Upper lobe of left lung (tissue), 6 donors: Measurements from ENCODE around the gene REC8. TPM values are rescaled to one million over a fixed set of nuclear protein-coding genes. Genes with fewer than 3 reads are reported as not detected.

Experiments used
- ATAC-seq, 2 donors: fragments of 200-7000 bp; cut with Tn5 transposase; one replicate each; pipeline ENCODE4 v1.9.1; 2022; ENCODE audit warnings: mild to moderate bottlenecking in 2 of 2, moderate library complexity in 2 of 2; ENCODE audit not compliant: low FRiP score in 2 of 2
- DNase-seq, 2 donors: peaks; one replicate each; pipeline ENCODE4 v3.0.0-alpha.2; 2019 to 2020
- H3K27ac ChIP-seq, 4 donors: fragments of 200-600 bp; sonication (generic); one replicate each; pipeline ENCODE4 v1.5.1; 2016 to 2019
- H3K27me3 ChIP-seq, 4 donors: fragments of 200-600 bp; sonication (generic); one replicate each; pipeline ENCODE4 v1.5.1; 2017 to 2019
- H3K36me3 ChIP-seq, 4 donors: fragments of 200-600 bp; sonication (generic); one replicate each; pipeline ENCODE4 v1.5.1; 2016 to 2019
- H3K4me1 ChIP-seq, 4 donors: fragments of 200-600 bp; sonication (generic); one replicate each; pipeline ENCODE4 v1.5.1; 2018 to 2019
- H3K4me3 ChIP-seq, 4 donors: fragments of 200-600 bp; sonication (generic); one replicate each; pipeline ENCODE4 v1.5.1; 2017 to 2019; ENCODE audit warnings: mild to moderate bottlenecking in 2 of 4, moderate library complexity in 1 of 4
- H3K9me3 ChIP-seq, 4 donors: fragments of 200-600 bp; sonication (generic); one replicate each; pipeline ENCODE4 v1.5.1; 2018 to 2019
- EP300 ChIP-seq, 4 donors: sonication (generic); formaldehyde crosslinking; IDR thresholded peaks; one replicate each; pipeline ENCODE4 v1.5.1; 2017; ENCODE audit warnings: antibody characterized with exemption in 4 of 4, control low read depth in 2 of 4
- POLR2A ChIP-seq, 4 donors: fragments of 450-650 bp; IDR thresholded peaks; one replicate each; pipeline ENCODE4 v1.5.1; 2016 to 2017; ENCODE audit warnings: antibody characterized with exemption in 4 of 4, mild to moderate bottlenecking in 2 of 4
- POLR2AphosphoS5 ChIP-seq, 2 donors: sonication (generic); formaldehyde crosslinking; IDR thresholded peaks; one replicate each; pipeline ENCODE4 v1.5.1; 2017; ENCODE audit warnings: antibody characterized with exemption in 2 of 2
- WGBS, 2 donors: methylation state at CpG; one replicate each; pipeline ENCODE4 v1.1.5; 2017 to 2018; 5-methylcytosine and 5-hydroxymethylcytosine counted together
- total RNA-seq, 6 donors: library from RNA; depleted of rRNA in 4 of 6; stranded (reverse); fragments of >200 nt in 4 of 6; gene quantifications; one replicate each; pipeline versions ENCODE4 v1.1.0 to v1.2.1, GENCODE V29; 2016 to 2021
- TF ChIP-seq, protein P1 (sequence below), 6 experiments: fragments of 450-650 bp in 4 of 6; fragments of 200-600 bp in 2 of 6; sonication (generic) in 2 of 6; IDR thresholded peaks; one replicate each; pipeline ENCODE4 v1.5.1; 2016 to 2019; ENCODE audit warnings: antibody characterized with exemption in 6 of 6
- donor health status: DM: no; HTN: no; CAD: no; lungs with moderate emphysema.
- donor health status: DM: no; HTN: yes; CAD: no; lungs with severe emphysema.

Gene REC8
- total RNA-seq, 6 donors from 2014 or later = 16.0 to 76.5 (median 29.4) TPM

DNA sequence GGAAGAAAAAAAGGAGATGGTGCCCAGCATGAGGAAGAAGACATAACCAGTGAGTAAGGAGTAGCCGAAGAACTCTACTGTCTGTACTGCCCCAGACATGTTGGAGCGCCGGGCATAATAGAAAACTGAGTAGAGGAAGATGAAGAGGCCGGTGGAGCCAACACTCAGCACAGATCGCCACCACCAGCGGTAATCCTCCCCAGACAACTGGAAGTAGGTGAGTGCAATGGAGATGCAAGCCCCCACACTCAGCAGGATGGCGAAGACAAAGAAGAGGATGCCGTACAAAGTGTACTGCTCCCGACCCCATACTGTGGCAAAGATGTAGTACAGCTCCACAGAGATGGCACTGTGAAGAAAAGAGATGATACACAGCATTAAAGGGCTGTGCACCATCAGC is 17.6 kb downstream of the REC8 start:
- H3K27ac ChIP-seq = peak overlapping the region in 1 of 4 donors; percentile 67
- WGBS, 2 donors = 91 to 96% methylated on average over 9 of the region's 9 CpGs
- peaks cover 0 to 49% (median 32%) of the 10 kb centered on the region in 4 donors for H3K36me3 ChIP-seq

DNA sequence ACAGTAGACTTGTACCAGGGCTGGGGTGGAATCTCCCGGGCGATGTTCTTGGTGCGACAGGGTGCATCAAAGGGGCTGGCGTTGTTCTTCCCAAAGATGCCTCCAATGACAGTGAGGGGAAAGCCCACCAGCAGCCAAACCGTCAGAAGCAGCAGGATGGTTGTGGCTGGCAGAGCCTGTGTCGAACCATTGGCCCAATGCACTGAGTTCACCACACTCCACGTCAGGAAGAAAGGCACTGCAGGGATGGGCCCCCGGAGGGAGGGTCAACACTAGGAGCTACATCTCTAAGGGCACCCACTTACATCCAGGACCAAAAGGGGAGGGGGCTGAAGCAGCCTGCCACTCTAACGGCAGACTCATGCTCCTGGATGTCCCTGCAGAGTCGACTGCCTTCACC is 18.5 kb downstream of the REC8 start:
- TF ChIP-seq POLR2A (IDR thresholded peaks at IDR 0.05) (no peak), POLR2AphosphoS5 (IDR thresholded peaks at IDR 0.05) (no peak), EP300 (IDR thresholded peaks at IDR 0.05) (no peak)
- TF ChIP-seq, protein P1, sequence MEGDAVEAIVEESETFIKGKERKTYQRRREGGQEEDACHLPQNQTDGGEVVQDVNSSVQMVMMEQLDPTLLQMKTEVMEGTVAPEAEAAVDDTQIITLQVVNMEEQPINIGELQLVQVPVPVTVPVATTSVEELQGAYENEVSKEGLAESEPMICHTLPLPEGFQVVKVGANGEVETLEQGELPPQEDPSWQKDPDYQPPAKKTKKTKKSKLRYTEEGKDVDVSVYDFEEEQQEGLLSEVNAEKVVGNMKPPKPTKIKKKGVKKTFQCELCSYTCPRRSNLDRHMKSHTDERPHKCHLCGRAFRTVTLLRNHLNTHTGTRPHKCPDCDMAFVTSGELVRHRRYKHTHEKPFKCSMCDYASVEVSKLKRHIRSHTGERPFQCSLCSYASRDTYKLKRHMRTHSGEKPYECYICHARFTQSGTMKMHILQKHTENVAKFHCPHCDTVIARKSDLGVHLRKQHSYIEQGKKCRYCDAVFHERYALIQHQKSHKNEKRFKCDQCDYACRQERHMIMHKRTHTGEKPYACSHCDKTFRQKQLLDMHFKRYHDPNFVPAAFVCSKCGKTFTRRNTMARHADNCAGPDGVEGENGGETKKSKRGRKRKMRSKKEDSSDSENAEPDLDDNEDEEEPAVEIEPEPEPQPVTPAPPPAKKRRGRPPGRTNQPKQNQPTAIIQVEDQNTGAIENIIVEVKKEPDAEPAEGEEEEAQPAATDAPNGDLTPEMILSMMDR (IDR thresholded peaks at IDR 0.05) = no peak
- Histone ChIP-seq H3K27me3 (no peaks in the 10 kb centered on the region), H3K4me3 (no peak overlapping the region), H3K4me1 (peaks cover 24 to 37% (median 29%) of the 10 kb centered on the region in 4 donors), H3K9me3 (no peaks in the 10 kb centered on the region), H3K36me3 (peaks cover 0 to 39% (median 22%) of the 10 kb centered on the region in 4 donors), H3K27ac (no peak overlapping the region)
- 89 to 92% methylated on average over 10 of the region's 10 CpGs for WGBS, 2 donors
- no peak for ATAC-seq
- no peak for DNase-seq

More for the DNA sequence above, 17.6 kb downstream of the REC8 start:
- H3K4me1 ChIP-seq = peaks cover 20 to 30% (median 24%) of the 10 kb centered on the region in 4 donors
- H3K27me3 ChIP-seq = no peaks in the 10 kb centered on the region
- DNase-seq = no peak
- H3K4me3 ChIP-seq = no peak overlapping the region
- no peak for TF ChIP-seq EP300 (IDR thresholded peaks at IDR 0.05)
- no peak for TF ChIP-seq POLR2A (IDR thresholded peaks at IDR 0.05)
- TF ChIP-seq POLR2AphosphoS5 (IDR thresholded peaks at IDR 0.05) = no peak
- TF ChIP-seq, protein P1 (IDR thresholded peaks at IDR 0.05) = no peak
- ATAC-seq = no peak
- H3K9me3 ChIP-seq = no peaks in the 10 kb centered on the region

DNA sequence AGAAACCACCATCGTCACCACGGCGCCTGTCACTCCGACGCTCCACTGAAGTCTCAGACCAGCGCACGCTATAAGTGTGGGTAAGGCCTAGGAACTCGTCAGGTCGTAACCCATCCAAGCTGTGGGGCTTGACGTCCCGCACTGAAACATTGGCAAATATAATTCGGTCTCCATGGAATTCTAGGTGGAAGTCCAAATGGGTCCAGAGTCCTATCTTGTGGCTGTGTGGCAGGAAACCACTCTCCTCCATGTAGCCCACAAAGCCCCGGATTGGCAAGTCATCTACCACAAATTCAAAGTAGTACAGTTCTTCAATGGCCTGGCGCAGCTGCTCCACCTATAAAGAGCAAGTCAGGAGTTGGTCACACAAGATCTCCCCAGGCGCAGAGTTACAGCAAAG is 21.1 kb downstream of the REC8 start:
- DNase-seq (no peak), ATAC-seq (no peak)
- Histone ChIP-seq H3K36me3 (peaks cover 0 to 23% (median 10%) of the 10 kb centered on the region in 4 donors), H3K4me1 (peaks cover 34 to 48% (median 39%) of the 10 kb centered on the region in 4 donors), H3K9me3 (no peaks in the 10 kb centered on the region), H3K27me3 (no peaks in the 10 kb centered on the region), H3K4me3 (no peak overlapping the region), H3K27ac (no peak overlapping the region)
- WGBS, 2 donors = 93% methylated on average over 13 to 15 of the region's 15 CpGs
- TF ChIP-seq EP300 (IDR thresholded peaks at IDR 0.05) (no peak), POLR2A (IDR thresholded peaks at IDR 0.05) (no peak), POLR2AphosphoS5 (IDR thresholded peaks at IDR 0.05) (no peak)
- TF ChIP-seq, protein P1 (IDR thresholded peaks at IDR 0.05) = no peak

DNA sequence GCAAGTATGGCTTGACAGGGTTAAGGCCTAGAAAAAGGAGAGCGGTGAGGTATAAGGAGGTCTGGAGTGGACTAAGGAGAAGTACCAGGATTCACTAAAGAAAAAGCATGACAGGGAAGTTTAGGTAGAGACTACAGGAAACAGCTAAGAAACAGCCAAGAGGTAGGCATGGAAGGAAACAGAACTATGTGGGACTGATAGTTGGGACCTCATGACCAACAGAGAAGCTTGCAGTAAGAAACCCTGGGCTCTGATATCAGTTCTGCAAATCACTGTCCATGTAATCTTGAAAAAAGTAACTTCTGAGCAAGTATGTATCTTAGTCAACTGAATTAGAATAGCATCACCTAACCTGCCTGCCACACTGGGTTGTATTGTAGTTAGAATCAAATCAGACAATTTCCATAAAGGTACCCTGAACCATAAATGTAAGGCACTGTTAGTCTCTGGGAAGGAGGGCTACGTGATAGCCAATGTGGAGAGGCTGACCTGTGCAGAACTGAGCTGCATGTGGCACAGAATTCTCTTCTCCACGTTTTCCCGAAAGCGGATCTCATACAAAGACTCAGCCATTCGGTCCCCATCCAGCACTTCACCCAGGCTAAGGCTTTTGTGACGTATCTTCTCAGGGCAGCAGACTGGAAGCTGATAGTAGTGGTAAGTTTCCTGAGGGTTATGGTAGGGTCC is 22.4 kb downstream of the REC8 start:
- no peak for TF ChIP-seq POLR2AphosphoS5 (IDR thresholded peaks at IDR 0.05)
- no peak for TF ChIP-seq POLR2A (IDR thresholded peaks at IDR 0.05)
- TF ChIP-seq, protein P1 (IDR thresholded peaks at IDR 0.05) = no peak
- TF ChIP-seq EP300 (IDR thresholded peaks at IDR 0.05) = no peak
- peak overlapping the region; percentile 97 to 100 (median 99) for H3K27ac ChIP-seq
- H3K36me3 ChIP-seq = peaks cover 0 to 31% (median 10%) of the 10 kb centered on the region in 4 donors
- no peak for DNase-seq
- peak overlapping the region; percentile 65 to 87 (median 79) for H3K4me3 ChIP-seq
- H3K4me1 ChIP-seq = peaks cover 27 to 44% (median 30%) of the 10 kb centered on the region in 4 donors
- no peak for ATAC-seq
- H3K27me3 ChIP-seq = no peaks in the 10 kb centered on the region
- 81 to 88% methylated on average over 7 of the region's 7 CpGs for WGBS, 2 donors
- no peaks in the 10 kb centered on the region for H3K9me3 ChIP-seq

DNA sequence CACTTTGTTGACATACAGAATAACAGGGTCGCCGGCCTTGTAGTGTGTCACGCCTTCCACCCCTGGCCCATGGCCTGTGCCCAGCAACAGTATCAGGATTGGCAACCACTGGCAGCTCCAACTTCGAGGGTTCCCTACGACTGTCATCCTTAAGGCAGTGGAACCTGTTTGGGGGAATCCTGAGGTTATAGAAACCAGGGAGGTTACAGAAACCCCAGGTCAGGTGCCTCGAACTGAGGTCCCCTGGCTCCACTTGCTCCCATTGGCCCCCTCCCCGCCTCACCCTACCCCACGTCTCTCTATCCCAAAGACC is 22.9 kb downstream of the REC8 start:
- peaks cover 26 to 41% (median 30%) of the 10 kb centered on the region in 4 donors for H3K4me1 ChIP-seq
- no peaks in the 10 kb centered on the region for H3K9me3 ChIP-seq
- no peak for DNase-seq
- peak overlapping the region; percentile 65 to 87 (median 79) for H3K4me3 ChIP-seq
- peaks cover 0 to 34% (median 10%) of the 10 kb centered on the region in 4 donors for H3K36me3 ChIP-seq
- TF ChIP-seq POLR2AphosphoS5 (IDR thresholded peaks at IDR 0.05) (no peak), POLR2A (IDR thresholded peaks at IDR 0.05) (no peak), EP300 (IDR thresholded peaks at IDR 0.05) (no peak)
- TF ChIP-seq, protein P1 (IDR thresholded peaks at IDR 0.05) = no peak
- WGBS, 2 donors = 13 to 48% methylated on average over 3 to 8 of the region's 8 CpGs
- H3K27me3 ChIP-seq = no peaks in the 10 kb centered on the region
- no peak for ATAC-seq
- H3K27ac ChIP-seq = peak overlapping the region; percentile 97 to 100 (median 99)
